GM13976 (cell line): ENCODE measurements around the gene DOHH.

Experiments used
- DNase-seq: peaks from one replicate; pipeline ENCODE4 v3.0.0; 2012; ENCODE audit warnings: low spot score
- in situ Hi-C: fragments of 300-500 bp; cut with MboI; formaldehyde crosslinking; loops from one replicate; pipeline ENCODE4 v1.12.0; 2022; ENCODE audit warnings: low sequenced_read_pairs, mixed read lengths, inconsistent platforms; ENCODE audit not compliant: unreplicated experiment
- TF ChIP-seq, protein P1 (sequence below): IDR thresholded peaks from 2 replicates; pipeline ENCODE4 v1.5.1; 2012; ENCODE audit warnings: borderline replicate concordance, mild to moderate bottlenecking; ENCODE audit not compliant: insufficient read depth; ENCODE audit errors: extremely low read depth, missing control alignments, control extremely low read depth

Gene DOHH, protein sequence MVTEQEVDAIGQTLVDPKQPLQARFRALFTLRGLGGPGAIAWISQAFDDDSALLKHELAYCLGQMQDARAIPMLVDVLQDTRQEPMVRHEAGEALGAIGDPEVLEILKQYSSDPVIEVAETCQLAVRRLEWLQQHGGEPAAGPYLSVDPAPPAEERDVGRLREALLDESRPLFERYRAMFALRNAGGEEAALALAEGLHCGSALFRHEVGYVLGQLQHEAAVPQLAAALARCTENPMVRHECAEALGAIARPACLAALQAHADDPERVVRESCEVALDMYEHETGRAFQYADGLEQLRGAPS

DNA sequence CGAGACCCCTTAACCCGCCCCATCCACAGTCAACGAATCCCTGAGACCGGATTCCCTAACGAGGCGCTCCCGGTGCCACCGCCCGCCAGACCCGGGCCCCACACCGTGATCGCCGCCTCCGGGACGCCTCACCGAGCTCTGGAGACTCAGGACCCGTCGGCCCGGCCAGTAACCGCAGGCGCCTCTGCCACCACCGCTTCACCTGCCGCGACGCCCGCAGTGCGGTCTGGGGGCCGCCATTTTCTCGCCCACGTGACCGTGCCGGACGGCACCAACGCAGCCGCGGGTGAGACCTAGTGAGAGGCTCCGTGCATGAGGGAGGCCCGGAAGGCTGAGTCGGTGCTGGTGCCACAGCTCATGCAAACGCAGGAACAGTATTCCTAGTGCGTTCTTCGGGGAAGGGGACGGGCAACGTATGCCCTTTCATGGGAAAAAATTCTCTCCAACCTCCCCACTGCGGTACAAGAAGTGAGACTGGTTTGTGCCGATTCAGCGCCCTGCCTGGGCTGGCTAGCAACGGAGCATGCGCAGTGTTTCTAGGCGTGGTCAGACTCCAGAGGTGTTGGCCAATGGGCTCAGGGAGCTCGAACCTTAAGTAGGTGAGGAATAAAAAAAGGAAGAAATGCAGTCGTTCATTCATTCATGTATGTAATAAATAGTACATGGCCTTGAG lies at the start of gene DOHH:
TSS of gene DOHH (minus strand) at position 246 of the 673 bp plus-strand sequence. CDS start 3,860 bp downstream, outside the sequence.
- TF ChIP-seq, protein P1, sequence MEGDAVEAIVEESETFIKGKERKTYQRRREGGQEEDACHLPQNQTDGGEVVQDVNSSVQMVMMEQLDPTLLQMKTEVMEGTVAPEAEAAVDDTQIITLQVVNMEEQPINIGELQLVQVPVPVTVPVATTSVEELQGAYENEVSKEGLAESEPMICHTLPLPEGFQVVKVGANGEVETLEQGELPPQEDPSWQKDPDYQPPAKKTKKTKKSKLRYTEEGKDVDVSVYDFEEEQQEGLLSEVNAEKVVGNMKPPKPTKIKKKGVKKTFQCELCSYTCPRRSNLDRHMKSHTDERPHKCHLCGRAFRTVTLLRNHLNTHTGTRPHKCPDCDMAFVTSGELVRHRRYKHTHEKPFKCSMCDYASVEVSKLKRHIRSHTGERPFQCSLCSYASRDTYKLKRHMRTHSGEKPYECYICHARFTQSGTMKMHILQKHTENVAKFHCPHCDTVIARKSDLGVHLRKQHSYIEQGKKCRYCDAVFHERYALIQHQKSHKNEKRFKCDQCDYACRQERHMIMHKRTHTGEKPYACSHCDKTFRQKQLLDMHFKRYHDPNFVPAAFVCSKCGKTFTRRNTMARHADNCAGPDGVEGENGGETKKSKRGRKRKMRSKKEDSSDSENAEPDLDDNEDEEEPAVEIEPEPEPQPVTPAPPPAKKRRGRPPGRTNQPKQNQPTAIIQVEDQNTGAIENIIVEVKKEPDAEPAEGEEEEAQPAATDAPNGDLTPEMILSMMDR, result no peak
- in situ Hi-C loops, result no loop called here

DNA sequence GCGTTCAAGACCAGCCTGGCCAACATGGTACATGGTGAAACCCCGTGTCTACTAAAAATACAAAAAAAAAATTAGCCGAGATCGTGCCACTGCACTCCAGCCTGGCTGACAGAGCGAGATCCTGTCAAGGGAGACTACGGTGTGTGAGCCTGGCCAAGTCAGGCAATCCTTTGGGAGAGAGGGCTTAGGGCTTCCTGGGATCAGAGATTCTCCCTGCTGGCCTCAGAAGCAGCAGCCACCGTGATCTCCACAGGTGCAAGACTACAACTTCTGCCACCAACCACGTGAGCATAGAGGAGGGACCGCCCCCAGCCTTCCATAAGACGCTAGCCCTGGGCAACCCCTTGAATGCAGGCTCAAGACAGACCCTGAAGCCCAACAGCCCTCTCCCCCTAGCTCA lies 49.3 kb upstream of the DOHH start:
- TF ChIP-seq, protein P1, result no peak
- no peak for DNase-seq
- in situ Hi-C loops, result no loop called here

More for the DNA sequence above, at the start of gene DOHH:
- DNase-seq, result peak; percentile 96

DNA sequence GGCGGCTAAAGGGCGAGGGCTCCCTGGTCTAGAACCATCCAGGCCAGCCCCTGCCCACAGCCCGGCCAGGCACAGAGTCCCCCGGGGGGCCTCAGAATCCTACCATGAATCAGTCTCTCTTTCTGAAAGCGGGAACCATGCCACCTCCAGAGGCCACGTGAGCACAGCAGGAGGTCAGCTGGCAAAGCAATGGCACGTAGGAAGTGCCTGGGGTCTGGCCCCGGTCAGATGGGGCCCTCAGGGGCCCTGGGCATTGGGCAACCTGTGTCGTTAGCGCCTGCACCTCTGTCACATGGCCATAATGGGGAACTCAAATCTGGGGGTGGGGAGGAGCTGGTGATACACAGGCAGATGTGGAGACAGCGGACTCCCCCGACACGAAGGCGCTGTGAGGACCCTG lies 48.1 kb upstream of the DOHH start:
- in situ Hi-C loops, result no loop called here
- DNase-seq, result no peak
- TF ChIP-seq, protein P1, result no peak

DNA sequence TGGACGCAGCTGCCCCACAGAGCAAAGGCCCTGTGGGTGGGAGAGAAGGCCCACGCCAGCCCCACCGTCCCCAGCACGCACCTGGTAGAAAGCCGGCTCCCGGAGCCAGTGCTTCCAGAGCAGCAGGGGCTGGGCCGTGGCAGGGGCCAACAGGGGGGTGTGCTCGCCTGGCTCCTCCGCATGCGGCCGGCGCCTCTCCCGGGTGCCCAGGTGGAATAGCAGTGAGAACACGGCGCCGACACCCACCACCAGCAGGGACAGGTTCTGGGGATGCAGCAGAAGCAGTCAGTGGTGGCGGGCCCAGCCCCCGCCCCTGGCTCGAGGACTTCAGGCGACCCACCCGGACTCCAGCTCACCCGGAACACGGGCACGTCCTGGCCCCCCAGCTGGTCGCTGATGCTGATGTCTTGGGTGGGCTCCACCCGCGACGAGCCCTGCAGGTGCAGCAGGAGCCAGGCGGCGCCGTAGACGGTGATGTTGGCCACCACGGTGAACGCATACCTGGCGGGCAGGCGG lies 47.4 kb upstream of the DOHH start:
- in situ Hi-C loops, result no loop called here
- DNase-seq, result no peak
- TF ChIP-seq, protein P1, result no peak

DNA sequence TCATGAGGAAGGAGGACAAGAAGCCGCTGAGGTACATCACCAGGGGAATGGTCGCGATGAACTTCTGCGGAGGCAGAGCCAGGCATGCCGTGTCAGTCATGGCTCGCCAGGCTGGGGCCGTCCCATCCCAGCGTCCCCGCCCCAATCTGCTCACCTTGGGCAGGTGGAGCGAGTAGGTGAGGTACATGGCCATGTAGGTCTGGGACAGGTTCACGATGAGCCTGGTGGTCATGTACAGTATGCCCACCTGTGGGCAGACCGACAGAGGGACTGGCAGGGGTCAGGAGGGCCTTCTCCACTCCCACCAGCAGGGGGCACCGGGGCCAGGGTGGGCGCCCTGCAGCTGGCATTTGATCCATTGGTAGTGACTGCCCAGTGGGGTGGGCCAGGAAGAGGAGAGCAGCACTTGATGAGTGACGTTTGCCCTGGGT lies 46.8 kb upstream of the DOHH start:
- in situ Hi-C loops, result no loop called here
- no peak for DNase-seq

DNA sequence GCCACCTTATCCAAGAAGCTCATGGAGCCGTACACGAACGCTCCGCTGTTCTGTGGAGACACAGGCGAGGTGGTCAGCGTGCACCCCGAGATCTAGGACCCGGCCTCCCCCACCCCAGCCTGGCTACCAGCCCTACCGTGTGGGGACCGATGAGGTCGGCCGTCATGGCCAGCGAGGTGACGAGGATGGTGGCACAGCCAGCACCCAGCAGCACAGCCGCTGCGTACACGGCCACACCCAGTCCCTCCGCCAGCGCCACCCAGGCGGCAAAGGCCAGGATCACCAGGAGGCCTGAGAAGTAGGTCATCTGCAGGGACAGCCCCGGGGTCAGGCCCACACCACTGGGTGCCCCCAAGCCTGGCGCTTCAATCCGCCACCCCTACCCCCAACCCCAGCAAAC lies 45.6 kb upstream of the DOHH start:
- DNase-seq, result no peak
- TF ChIP-seq, protein P1, result no peak
- in situ Hi-C loops, result no loop called here

More for the DNA sequence above, 46.8 kb upstream of the DOHH start:
- TF ChIP-seq, protein P1, result peak; percentile 35
